Naive thymus-derived CD8-positive, alpha-beta T cell (primary cell): ENCODE measurements around the gene RALGPS1. TPM values are rescaled to one million over a fixed set of nuclear protein-coding genes. Genes with fewer than 3 reads are reported as not detected.

Experiments used
- ATAC-seq, 2 donors: fragments of 150-1000 bp; cut with Tn5 transposase in 1 of 2; sonication (Bioruptor Pico), chemical (Tn5 transposase) in 1 of 2; 1 replicate in 1 of 2; 2 replicates in 1 of 2; pipeline ENCODE4 v1.10.0; 2021; ENCODE audit warnings: mild to moderate bottlenecking in 2 of 2, moderate library complexity in 2 of 2
- POLR2A ChIA-PET: fragments of 350-600 bp; sonication (Branson Sonifier 250); formaldehyde crosslinking; loops from one replicate; lab custom pipeline; 2021; ENCODE audit warnings: antibody characterized with exemption; lab: Charles Lee
- DNase-seq, 10 donors: peaks; one replicate each; pipeline versions ENCODE4 v3.0.0 to v3.0.0-alpha.2; 2020 to 2022
- H3K27ac Mint-ChIP-seq, 10 donors: one replicate each; pipeline ENCODE4 v1.8.0; 2020 to 2022; ENCODE audit warnings: mild to moderate bottlenecking in 10 of 10, mixed read lengths in 10 of 10, moderate library complexity in 4 of 10, inconsistent platforms in 1 of 10
- H3K27me3 Mint-ChIP-seq, 5 donors: one replicate each; pipeline ENCODE4 v1.8.0; 2021 to 2022; ENCODE audit warnings: mixed read lengths in 5 of 5
- H3K36me3 Mint-ChIP-seq, 3 donors: one replicate each; pipeline ENCODE4 v1.8.0; 2020 to 2022; ENCODE audit warnings: mixed read lengths in 3 of 3, mild to moderate bottlenecking in 2 of 3, inconsistent platforms in 1 of 3
- H3K4me1 Mint-ChIP-seq, 4 donors: one replicate each; pipeline ENCODE4 v1.8.0; 2021 to 2022; ENCODE audit warnings: mixed read lengths in 4 of 4
- H3K4me3 Mint-ChIP-seq, 10 donors: one replicate each; pipeline ENCODE4 v1.8.0; 2020 to 2022; ENCODE audit warnings: mild to moderate bottlenecking in 10 of 10, mixed read lengths in 10 of 10, moderate library complexity in 6 of 10, inconsistent platforms in 1 of 10
- H3K9me3 Mint-ChIP-seq, 9 donors: one replicate each; pipeline ENCODE4 v1.8.0; 2020 to 2022; ENCODE audit warnings: mixed read lengths in 9 of 9, mild to moderate bottlenecking in 3 of 9, inconsistent platforms in 1 of 9, moderate library complexity in 1 of 9
- polyA plus RNA-seq, 3 donors: library from polyadenylated mRNA; unstranded; fragments of 300-500 nt; fragmentation: Illumina TruSeq; gene quantifications; one replicate each; pipeline ENCODE4 v1.2.3, GENCODE V29; 2021
- total RNA-seq, 8 experiments: library from RNA in 2 of 8; stranded (reverse) in 2 of 8; gene quantifications; one replicate each; pipeline ENCODE4 v1.2.3 and lab custom pipeline; 2021 to 2026

Gene RALGPS1
- total and polyA plus RNA-seq, 5 experiments from 2014 or later, result 0.83 to 6.4 (median 1.8) TPM

- Mint-ChIP-seq H3K9me3 (no peaks in the 10 kb centered on the region), H3K27me3 (peaks cover 0 to 14% (median 6%) of the 10 kb centered on the region in 5 donors), H3K4me1 (peaks cover 0 to 8% (median 0%) of the 10 kb centered on the region in 4 donors), H3K36me3 (peaks cover 0 to 8% (median 7%) of the 10 kb centered on the region in 3 donors), H3K27ac (no peak overlapping the region), H3K4me3 (no peak overlapping the region)
- DNase-seq, result no peak
- POLR2A ChIA-PET, result interaction anchor here (0.6 kb wide), 1 partner anchor 254 kb away, joined by 4 read pairs; no protein-coding TSS in a partner anchor
- ATAC-seq, result no peak
These were observed 275.0 kb downstream of the RALGPS1 start for GRCh38 chr9:127189628-127190027.

- Mint-ChIP-seq H3K4me1 (peaks cover 0 to 6% (median 0%) of the 10 kb centered on the region in 4 donors), H3K27ac (no peak overlapping the region), H3K4me3 (no peak overlapping the region)
These were observed 278.2 kb downstream of the RALGPS1 start for GRCh38 chr9:127192744-127193143.

GRCh38 chr9:127193483-127193882, 278.9 kb downstream of the RALGPS1 start:
- POLR2A ChIA-PET, result no interaction called here
- peaks cover 0 to 2% (median 0%) of the 10 kb centered on the region in 9 donors for H3K9me3 Mint-ChIP-seq
- no peak overlapping the region for H3K4me3 Mint-ChIP-seq
- peaks cover 0 to 20% (median 11%) of the 10 kb centered on the region in 5 donors for H3K27me3 Mint-ChIP-seq
- DNase-seq (no peak), ATAC-seq (no peak)
- H3K36me3 Mint-ChIP-seq, result peaks cover 0 to 11% (median 3%) of the 10 kb centered on the region in 3 donors
- H3K27ac Mint-ChIP-seq, result no peak overlapping the region
- peaks cover 0 to 8% (median 2%) of the 10 kb centered on the region in 4 donors for H3K4me1 Mint-ChIP-seq

More at GRCh38 chr9:127192744-127193143, 278.2 kb downstream of the RALGPS1 start:
- DNase-seq (no peak), ATAC-seq (no peak)
- peaks cover 0 to 15% (median 8%) of the 10 kb centered on the region in 5 donors for H3K27me3 Mint-ChIP-seq
- POLR2A ChIA-PET, result no interaction called here
- H3K9me3 Mint-ChIP-seq, result peaks cover 0 to 2% (median 0%) of the 10 kb centered on the region in 9 donors
- peaks cover 0 to 11% (median 3%) of the 10 kb centered on the region in 3 donors for H3K36me3 Mint-ChIP-seq

GRCh38 chr9:127194881-127195713, 280.5 kb downstream of the RALGPS1 start:
- POLR2A ChIA-PET, result no interaction called here

GRCh38 chr9:127195976-127196825, 281.6 kb downstream of the RALGPS1 start:
- ATAC-seq (no peak), DNase-seq (no peak)
- POLR2A ChIA-PET, result no interaction called here
- H3K27ac Mint-ChIP-seq, result peak overlapping the region in 1 of 10 donors; percentile 60
- peaks cover 0 to 2% (median 0%) of the 10 kb centered on the region in 9 donors for H3K9me3 Mint-ChIP-seq
- H3K27me3 Mint-ChIP-seq, result peaks cover 0 to 39% (median 16%) of the 10 kb centered on the region in 5 donors
- H3K36me3 Mint-ChIP-seq, result peaks cover 0 to 11% (median 3%) of the 10 kb centered on the region in 3 donors
- H3K4me3 Mint-ChIP-seq, result no peak overlapping the region
- H3K4me1 Mint-ChIP-seq, result peaks cover 5 to 13% (median 7%) of the 10 kb centered on the region in 4 donors

More at GRCh38 chr9:127194881-127195713, 280.5 kb downstream of the RALGPS1 start:
- H3K4me3 Mint-ChIP-seq, result no peak overlapping the region
- H3K27me3 Mint-ChIP-seq, result peaks cover 0 to 30% (median 14%) of the 10 kb centered on the region in 5 donors
- H3K9me3 Mint-ChIP-seq, result peaks cover 0 to 2% (median 0%) of the 10 kb centered on the region in 9 donors
- H3K27ac Mint-ChIP-seq, result no peak overlapping the region
- H3K4me1 Mint-ChIP-seq, result peaks cover 5 to 13% (median 7%) of the 10 kb centered on the region in 4 donors
- no peak for DNase-seq
- no peak for ATAC-seq
- H3K36me3 Mint-ChIP-seq, result peaks cover 0 to 11% (median 3%) of the 10 kb centered on the region in 3 donors

GRCh38 chr9:127196826-127197145, 282.2 kb downstream of the RALGPS1 start:
- peaks cover 0 to 2% (median 0%) of the 10 kb centered on the region in 9 donors for H3K9me3 Mint-ChIP-seq
- H3K4me3 Mint-ChIP-seq, result no peak overlapping the region

GRCh38 chr9:127197186-127197860, 282.7 kb downstream of the RALGPS1 start:
- Mint-ChIP-seq H3K27me3 (peaks cover 0 to 42% (median 23%) of the 10 kb centered on the region in 5 donors), H3K4me1 (peaks cover 5 to 13% (median 6%) of the 10 kb centered on the region in 4 donors), H3K36me3 (peaks cover 0 to 16% (median 3%) of the 10 kb centered on the region in 3 donors), H3K27ac (no peak overlapping the region), H3K9me3 (peaks cover 0 to 2% (median 0%) of the 10 kb centered on the region in 9 donors), H3K4me3 (no peak overlapping the region)
- ATAC-seq, result no peak
- DNase-seq, result no peak
- POLR2A ChIA-PET, result no interaction called here

More at GRCh38 chr9:127196826-127197145, 282.2 kb downstream of the RALGPS1 start:
- ATAC-seq, result no peak
- no peak for DNase-seq
- H3K4me1 Mint-ChIP-seq, result peaks cover 5 to 13% (median 6%) of the 10 kb centered on the region in 4 donors
- H3K27me3 Mint-ChIP-seq, result peaks cover 0 to 41% (median 21%) of the 10 kb centered on the region in 5 donors
- H3K36me3 Mint-ChIP-seq, result peaks cover 0 to 14% (median 3%) of the 10 kb centered on the region in 3 donors
- POLR2A ChIA-PET, result no interaction called here
- H3K27ac Mint-ChIP-seq, result no peak overlapping the region

GRCh38 chr9:127197861-127198430, 283.4 kb downstream of the RALGPS1 start:
- DNase-seq (no peak), ATAC-seq (no peak)
- H3K27me3 Mint-ChIP-seq, result peaks cover 0 to 43% (median 17%) of the 10 kb centered on the region in 5 donors
- peaks cover 0 to 16% (median 3%) of the 10 kb centered on the region in 3 donors for H3K36me3 Mint-ChIP-seq
- peaks cover 0 to 2% (median 0%) of the 10 kb centered on the region in 9 donors for H3K9me3 Mint-ChIP-seq
- POLR2A ChIA-PET, result no interaction called here
- H3K4me3 Mint-ChIP-seq, result no peak overlapping the region
- H3K27ac Mint-ChIP-seq, result no peak overlapping the region
- H3K4me1 Mint-ChIP-seq, result peaks cover 2 to 13% (median 5%) of the 10 kb centered on the region in 4 donors

GRCh38 chr9:127198587-127198986, 284.0 kb downstream of the RALGPS1 start:
- Mint-ChIP-seq H3K4me3 (no peak overlapping the region), H3K4me1 (peaks cover 6 to 19% (median 9%) of the 10 kb centered on the region in 4 donors), H3K27ac (peak overlapping the region in 1 of 10 donors; percentile 57), H3K9me3 (peaks cover 0 to 2% (median 0%) of the 10 kb centered on the region in 9 donors), H3K27me3 (peaks cover 0 to 49% (median 18%) of the 10 kb centered on the region in 5 donors), H3K36me3 (peaks cover 0 to 16% (median 3%) of the 10 kb centered on the region in 3 donors)
- POLR2A ChIA-PET, result interaction anchor here (1.3 to 1.7 kb wide), 2 partner anchors 233 to 259 kb away, joined by 3 to 4 read pairs; no protein-coding TSS in a partner anchor
- ATAC-seq (no peak), DNase-seq (no peak)

- peak; percentile 66 to 78 for ATAC-seq
- POLR2A ChIA-PET, result interaction anchor here (1.3 to 1.7 kb wide), 2 partner anchors 234 to 260 kb away, joined by 3 to 4 read pairs; no protein-coding TSS in a partner anchor
- Mint-ChIP-seq H3K9me3 (peaks cover 0 to 2% (median 0%) of the 10 kb centered on the region in 9 donors), H3K4me3 (no peak overlapping the region), H3K4me1 (peaks cover 9 to 25% (median 12%) of the 10 kb centered on the region in 4 donors), H3K36me3 (peaks cover 0 to 16% (median 3%) of the 10 kb centered on the region in 3 donors), H3K27ac (peak overlapping the region in 1 of 10 donors; percentile 57), H3K27me3 (peaks cover 0 to 52% (median 18%) of the 10 kb centered on the region in 5 donors)
- peak; percentile 49 to 83 (median 70) for DNase-seq
These were observed 284.6 kb downstream of the RALGPS1 start for GRCh38 chr9:127199001-127199791.
